Tibial nerve (tissue), 4 donors: ENCODE results near the gene LIN28B.

Experiments used
- CTCF ChIP-seq, 5 experiments: fragments of 200-600 bp in 3 of 5; fragments of 450-650 bp in 2 of 5; sonication (generic) in 3 of 5; IDR thresholded peaks; one replicate each; pipeline ENCODE4 v1.5.1; 2016 to 2019; ENCODE audit warnings: antibody characterized with exemption in 5 of 5, mild to moderate bottlenecking in 3 of 5, moderate library complexity in 2 of 5
- EP300 ChIP-seq, 2 donors: sonication (generic); formaldehyde crosslinking; IDR thresholded peaks; one replicate each; pipeline ENCODE4 v1.6.1; 2017; ENCODE audit warnings: antibody characterized with exemption in 2 of 2, mild to moderate bottlenecking in 1 of 2
- POLR2A ChIP-seq, 2 donors: fragments of 450-650 bp; IDR thresholded peaks; one replicate each; pipeline ENCODE4 v1.6.1; 2017; ENCODE audit warnings: antibody characterized with exemption in 2 of 2, mild to moderate bottlenecking in 2 of 2, moderate library complexity in 2 of 2

- no peak for TF ChIP-seq POLR2A (IDR thresholded peaks at IDR 0.05)
- no peak for TF ChIP-seq CTCF (IDR thresholded peaks at IDR 0.05)
- no peak for TF ChIP-seq EP300 (IDR thresholded peaks at IDR 0.05)
These were observed 154.2 kb downstream of the LIN28B start for GRCh38 chr6:105111105-105111504.
